IMR-90 (cell line): ENCODE measurements around the gene DPP10. TPM values are rescaled to one million over a fixed set of nuclear protein-coding genes. Genes with fewer than 3 reads are reported as not detected.

Experiments
- ATAC-seq: fragments of 200-7000 bp; cut with Tn5 transposase; 2 replicates; pipeline ENCODE4 v1.9.1; 2020; ENCODE audit warnings: low read depth, mild to moderate bottlenecking, moderate library complexity
- BruUV-seq: library from RNA; stranded (reverse); fragments of 400-500 nt; replicated peaks from 2 replicates; lab custom pipeline; 2021; lab: Mats Ljungman, UMichigan
- CTCF ChIA-PET: fragments of 300-600 bp; formaldehyde crosslinking; extraction: SDS; loops from one replicate; lab custom pipeline; 2021; ENCODE audit warnings: antibody characterized with exemption; lab: Yijun Ruan, JAX
- POLR2A ChIA-PET: fragments of 300-600 bp; sonication (Branson Sonifier 250); formaldehyde crosslinking; loops from one replicate; lab custom pipeline; 2022; ENCODE audit warnings: antibody characterized with exemption; ENCODE audit not compliant: unreplicated experiment; lab: Charles Lee
- DNase-seq: peaks from one replicate; pipeline ENCODE4 v3.0.0; 2013
- H2AFZ ChIP-seq: replicated peaks from 2 replicates; pipeline ENCODE3; 2013; ENCODE audit warnings: low read length, mild to moderate bottlenecking; ENCODE audit not compliant: poor library complexity
- H2AK5ac ChIP-seq: 2 replicates; pipeline ENCODE4 v1.6.1; 2013; ENCODE audit warnings: low read depth, low read length, inconsistent platforms
- H2AK9ac ChIP-seq: replicated peaks from 2 replicates; pipeline ENCODE3; 2013; ENCODE audit warnings: mild to moderate bottlenecking, low read depth, low read length, moderate library complexity; ENCODE audit not compliant: poor library complexity
- H2BK120ac ChIP-seq: 2 replicates; pipeline ENCODE4 v1.6.1; 2013; ENCODE audit warnings: low read depth, low read length, inconsistent platforms
- H2BK15ac ChIP-seq: 3 replicates; pipeline ENCODE4 v1.6.1; 2013; ENCODE audit warnings: low read depth, low read length, inconsistent platforms
- H2BK20ac ChIP-seq: 2 replicates; pipeline ENCODE4 v1.6.1; 2013; ENCODE audit warnings: low read depth, mild to moderate bottlenecking, inconsistent platforms, low read length, moderate library complexity
- H2BK5ac ChIP-seq: 2 replicates; pipeline ENCODE4 v1.6.1; 2013; ENCODE audit warnings: mild to moderate bottlenecking, low read depth, low read length, inconsistent platforms; ENCODE audit not compliant: poor library complexity, severe bottlenecking
- H3K14ac ChIP-seq: replicated peaks from 2 replicates; pipeline ENCODE4 v1.6.1; 2013; ENCODE audit warnings: low read depth, low read length, inconsistent platforms
- H3K18ac ChIP-seq: 2 replicates; pipeline ENCODE4 v1.6.1; 2013; ENCODE audit warnings: low read depth, low read length, control low read depth
- H3K23ac ChIP-seq: 2 replicates; pipeline ENCODE4 v1.6.1; 2013; ENCODE audit warnings: low read depth, low read length, inconsistent platforms
- H3K27ac ChIP-seq: 2 replicates; pipeline ENCODE4 v1.5.1; 2013; ENCODE audit warnings: mild to moderate bottlenecking, control low read depth, low read length; ENCODE audit not compliant: insufficient read depth
- H3K27me3 ChIP-seq: 2 replicates; pipeline ENCODE4 v1.6.1; 2013; ENCODE audit warnings: low read length; ENCODE audit not compliant: control insufficient read depth, insufficient read depth
- H3K36me3 ChIP-seq: 2 replicates; pipeline ENCODE4 v1.6.1; 2013; ENCODE audit warnings: low read length, mixed read lengths; ENCODE audit not compliant: control insufficient read depth, insufficient read depth
- H3K4ac ChIP-seq: 2 replicates; pipeline ENCODE4 v1.6.1; 2013; ENCODE audit warnings: low read depth, low read length, inconsistent platforms
- H3K4me1 ChIP-seq: 2 replicates; pipeline ENCODE4 v1.6.1; 2013; ENCODE audit warnings: low read length, mixed read lengths; ENCODE audit not compliant: control insufficient read depth, insufficient read depth
- H3K4me2 ChIP-seq: 2 replicates; pipeline ENCODE4 v1.6.1; 2013; ENCODE audit warnings: low read depth, mild to moderate bottlenecking, control low read depth, low read length, moderate library complexity
- H3K4me3 ChIP-seq: 2 replicates; pipeline ENCODE4 v1.5.1; 2013; ENCODE audit warnings: low read depth, mild to moderate bottlenecking, control low read depth, low read length, moderate library complexity; ENCODE audit not compliant: insufficient read depth
- H3K56ac ChIP-seq: 2 replicates; pipeline ENCODE4 v1.6.1; 2013; ENCODE audit warnings: low read length, inconsistent platforms; ENCODE audit not compliant: insufficient read depth; ENCODE audit errors: extremely low read depth
- H3K79me1 ChIP-seq, 2 experiments: 2 replicates each; pipeline ENCODE4 v1.6.1; 2013; ENCODE audit warnings: low read length in 2 of 2, inconsistent platforms in 1 of 2, low read depth in 1 of 2
- H3K9ac ChIP-seq: 2 replicates; pipeline ENCODE4 v1.6.1; 2013; ENCODE audit warnings: low read depth, low read length, control low read depth
- H3K9me1 ChIP-seq: 2 replicates; pipeline ENCODE4 v1.6.1; 2013; ENCODE audit warnings: low read length, inconsistent platforms; ENCODE audit not compliant: insufficient read depth
- H3K9me3 ChIP-seq: 2 replicates; pipeline ENCODE4 v1.6.1; 2013; ENCODE audit warnings: low read length; ENCODE audit not compliant: control insufficient read depth, insufficient read depth
- H4K20me1 ChIP-seq: 2 replicates; pipeline ENCODE4 v1.6.1; 2013; ENCODE audit warnings: low read length, inconsistent platforms; ENCODE audit not compliant: insufficient read depth
- H4K5ac ChIP-seq: 2 replicates; pipeline ENCODE4 v1.6.1; 2013; ENCODE audit warnings: mild to moderate bottlenecking, low read depth, low read length, control low read depth
- H4K8ac ChIP-seq, 2 experiments: 2 replicates each; pipeline ENCODE4 v1.6.1; 2013; ENCODE audit warnings: low read depth in 2 of 2, low read length in 2 of 2, control low read depth in 1 of 2, inconsistent platforms in 1 of 2
- H4K91ac ChIP-seq: 2 replicates; pipeline ENCODE4 v1.6.1; 2013; ENCODE audit warnings: low read depth, low read length, inconsistent platforms; ENCODE audit not compliant: insufficient read depth
- BHLHE40 ChIP-seq: fragments of 150-350 bp; IDR thresholded peaks from 2 replicates; pipeline ENCODE4 v1.6.1; 2016; ENCODE audit warnings: mild to moderate bottlenecking, low read depth, low read length
- CHD1 ChIP-seq: IDR thresholded peaks from 2 replicates; pipeline ENCODE4 v1.6.1; 2012; ENCODE audit warnings: low read depth, low read length, improper control_type of control experiment
- FOS ChIP-seq: fragments of 150-350 bp; IDR thresholded peaks from 2 replicates; pipeline ENCODE4 v1.6.1; 2016; ENCODE audit warnings: low read depth, low read length
- MAFK ChIP-seq: IDR thresholded peaks from 2 replicates; pipeline ENCODE4 v1.6.1; 2012; ENCODE audit warnings: low read depth, low read length, improper control_type of control experiment
- MAZ ChIP-seq: IDR thresholded peaks from 2 replicates; pipeline ENCODE4 v1.6.1; 2012; ENCODE audit warnings: low read depth, mild to moderate bottlenecking, low read length, improper control_type of control experiment, moderate library complexity, borderline replicate concordance
- NFE2L2 ChIP-seq: fragments of 150-350 bp; IDR thresholded peaks from 2 replicates; pipeline ENCODE4 v1.6.1; 2016; ENCODE audit warnings: low read depth, mild to moderate bottlenecking, low read length
- POLR2A ChIP-seq: IDR thresholded peaks from 2 replicates; pipeline ENCODE4 v1.6.1; 2012; ENCODE audit warnings: mild to moderate bottlenecking, low read depth, low read length
- RAD21 ChIP-seq: IDR thresholded peaks from 2 replicates; pipeline ENCODE4 v1.6.1; 2012; ENCODE audit warnings: low read length, improper control_type of control experiment
- RCOR1 ChIP-seq: IDR thresholded peaks from 2 replicates; pipeline ENCODE4 v1.6.1; 2012; ENCODE audit warnings: mild to moderate bottlenecking, low read length, improper control_type of control experiment; ENCODE audit not compliant: insufficient replicate concordance
- RFX5 ChIP-seq: IDR thresholded peaks from 2 replicates; pipeline ENCODE4 v1.8.0; 2012; ENCODE audit warnings: low read depth, mild to moderate bottlenecking, low read length, moderate library complexity
- SMC3 ChIP-seq: fragments of 150-350 bp; IDR thresholded peaks from 2 replicates; pipeline ENCODE4 v1.6.1; 2016; ENCODE audit warnings: low read depth, mild to moderate bottlenecking, antibody characterized with exemption, low read length, moderate library complexity
- WGBS, 2 experiments: methylation state at CpG; one replicate each; pipeline versions ENCODE4 v1.1.5 to v1.1.7; 2013; ENCODE audit warnings: missing lambda C conversion rate in 2 of 2; ENCODE audit not compliant: insufficient read length in 1 of 2; ENCODE audit errors: extremely low coverage in 2 of 2; 5-methylcytosine and 5-hydroxymethylcytosine counted together
- dilution Hi-C: fragments of 300-500 bp; cut with HindIII; formaldehyde crosslinking; loops from one replicate; pipeline ENCODE4 v1.14.3; 2018; ENCODE audit warnings: low sequenced_read_pairs; ENCODE audit not compliant: unreplicated experiment
- in situ Hi-C: fragments of 300-500 bp; cut with MboI; formaldehyde crosslinking; loops from 3 replicates; pipeline ENCODE4 v1.14.3; 2019; ENCODE audit warnings: low sequenced_read_pairs, inconsistent platforms, mixed read lengths
- intact Hi-C: fragments of 100-400 bp; cut with micrococcal nuclease; formaldehyde crosslinking; loops from 2 replicates; pipeline ENCODE4 v1.10.0; 2022
- polyA plus RNA-seq, 3 experiments: library from polyadenylated mRNA; depleted of rRNA; stranded (reverse); fragments of >200 nt; gene quantifications; 2 replicates each; pipeline ENCODE4 v1.2.3, GENCODE V29; 2012; ENCODE audit warnings: low replicate concordance in 1 of 3
- total RNA-seq: library from RNA; depleted of rRNA; stranded (reverse); fragments of >200 nt; gene quantifications from 2 replicates; pipeline ENCODE4 v1.2.3, GENCODE V29; 2012
- TF ChIP-seq, protein P1 (sequence below): fragments of 150-350 bp; IDR thresholded peaks from 2 replicates; pipeline ENCODE4 v1.6.1; 2017; ENCODE audit warnings: mild to moderate bottlenecking, antibody characterized with exemption, low read length, low read depth
- TF ChIP-seq, protein P2 (sequence below): conservative IDR thresholded peaks from 2 replicates; pipeline ENCODE4 v1.5.1; 2012; ENCODE audit warnings: mild to moderate bottlenecking, low read depth, low read length, improper control_type of control experiment
- TF ChIP-seq, protein P3 (sequence below): fragments of 150-350 bp; IDR thresholded peaks from 2 replicates; pipeline ENCODE4 v1.6.1; 2016; ENCODE audit warnings: low read depth, mild to moderate bottlenecking, low read length, moderate library complexity, borderline replicate concordance

DPP10 gene
- total and polyA plus RNA-seq, 2 of the 4 experiments (the other 2 are of a cell fraction): not detected

DNA sequence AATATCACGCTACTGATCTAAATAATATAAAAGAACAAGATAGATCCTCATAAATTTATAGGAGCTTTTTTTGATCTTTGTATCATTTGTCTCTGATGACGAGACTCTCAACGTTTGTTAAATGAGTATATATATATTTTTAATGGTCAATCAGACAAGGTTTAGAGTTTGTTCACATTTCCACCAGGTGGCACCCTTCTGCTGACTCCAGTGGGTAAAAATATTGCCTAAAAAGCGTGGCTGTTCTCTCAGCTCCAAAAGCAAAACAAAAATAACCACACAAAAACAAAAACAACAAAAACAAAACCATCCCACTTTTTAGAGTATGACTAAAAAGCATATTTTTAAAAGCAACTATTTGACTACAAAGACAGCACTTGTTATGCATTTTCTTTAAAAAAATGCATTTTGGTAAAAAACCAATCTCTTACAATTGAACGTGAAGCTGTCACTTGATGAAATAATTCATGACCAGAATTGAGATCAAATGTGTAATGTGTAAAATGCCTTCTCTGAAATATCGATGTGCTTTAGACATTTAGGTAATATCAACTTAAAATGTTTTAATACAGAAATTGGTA, 723.2 kb downstream of the DPP10 start:
- WGBS, 2 experiments: no CpG with 5 or more reads among the region's 6 CpGs
- no peak overlapping the region for H2BK5ac ChIP-seq
- ChIA-PET CTCF (interaction anchor here (0.9 kb wide), 1 partner anchor 9 kb away, joined by 4 read pairs; no protein-coding TSS in a partner anchor), POLR2A (no interaction called here)
- intact Hi-C loops: no loop called here
- H4K91ac ChIP-seq: no peak overlapping the region
- no peak overlapping the region for H4K5ac ChIP-seq
- no peaks in the 10 kb centered on the region for H3K4me1 ChIP-seq
- H3K36me3 ChIP-seq: no peaks in the 10 kb centered on the region
- H3K79me1 ChIP-seq: no peaks in the 10 kb centered on the region
- no peak overlapping the region for H3K27ac ChIP-seq
- in situ Hi-C loops: no loop called here
- no peak overlapping the region for H3K9ac ChIP-seq
- no peak overlapping the region for H2AFZ ChIP-seq
- no peak overlapping the region for H3K14ac ChIP-seq
- no peak overlapping the region for H3K4me2 ChIP-seq
- no peak overlapping the region for H2AK5ac ChIP-seq
- no peaks in the 10 kb centered on the region for H3K27me3 ChIP-seq
- no peak overlapping the region for H4K8ac ChIP-seq
- no peak overlapping the region for H2BK15ac ChIP-seq
- no peaks in the 10 kb centered on the region for H3K9me3 ChIP-seq
- no peaks in the 10 kb centered on the region for H3K9me1 ChIP-seq
- H3K18ac ChIP-seq: no peak overlapping the region
- DNase-seq: peak; percentile 12
- no peaks in the 10 kb centered on the region for H4K20me1 ChIP-seq
- H2BK20ac ChIP-seq: no peak overlapping the region
- BruUV-seq: no TSS peak
- H2AK9ac ChIP-seq: no peak overlapping the region
- no peak for TF ChIP-seq BHLHE40
- TF ChIP-seq CHD1: no peak
- TF ChIP-seq, protein P1, sequence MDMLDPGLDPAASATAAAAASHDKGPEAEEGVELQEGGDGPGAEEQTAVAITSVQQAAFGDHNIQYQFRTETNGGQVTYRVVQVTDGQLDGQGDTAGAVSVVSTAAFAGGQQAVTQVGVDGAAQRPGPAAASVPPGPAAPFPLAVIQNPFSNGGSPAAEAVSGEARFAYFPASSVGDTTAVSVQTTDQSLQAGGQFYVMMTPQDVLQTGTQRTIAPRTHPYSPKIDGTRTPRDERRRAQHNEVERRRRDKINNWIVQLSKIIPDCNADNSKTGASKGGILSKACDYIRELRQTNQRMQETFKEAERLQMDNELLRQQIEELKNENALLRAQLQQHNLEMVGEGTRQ: no peak
- TF ChIP-seq FOS: no peak
- no peak for TF ChIP-seq NFE2L2
- no peak for TF ChIP-seq RFX5
- no peak for TF ChIP-seq RCOR1
- peak; percentile 43 for TF ChIP-seq SMC3
- TF ChIP-seq MAZ: no peak
- TF ChIP-seq MAFK: no peak
- no peak for TF ChIP-seq RAD21
- TF ChIP-seq, protein P2, sequence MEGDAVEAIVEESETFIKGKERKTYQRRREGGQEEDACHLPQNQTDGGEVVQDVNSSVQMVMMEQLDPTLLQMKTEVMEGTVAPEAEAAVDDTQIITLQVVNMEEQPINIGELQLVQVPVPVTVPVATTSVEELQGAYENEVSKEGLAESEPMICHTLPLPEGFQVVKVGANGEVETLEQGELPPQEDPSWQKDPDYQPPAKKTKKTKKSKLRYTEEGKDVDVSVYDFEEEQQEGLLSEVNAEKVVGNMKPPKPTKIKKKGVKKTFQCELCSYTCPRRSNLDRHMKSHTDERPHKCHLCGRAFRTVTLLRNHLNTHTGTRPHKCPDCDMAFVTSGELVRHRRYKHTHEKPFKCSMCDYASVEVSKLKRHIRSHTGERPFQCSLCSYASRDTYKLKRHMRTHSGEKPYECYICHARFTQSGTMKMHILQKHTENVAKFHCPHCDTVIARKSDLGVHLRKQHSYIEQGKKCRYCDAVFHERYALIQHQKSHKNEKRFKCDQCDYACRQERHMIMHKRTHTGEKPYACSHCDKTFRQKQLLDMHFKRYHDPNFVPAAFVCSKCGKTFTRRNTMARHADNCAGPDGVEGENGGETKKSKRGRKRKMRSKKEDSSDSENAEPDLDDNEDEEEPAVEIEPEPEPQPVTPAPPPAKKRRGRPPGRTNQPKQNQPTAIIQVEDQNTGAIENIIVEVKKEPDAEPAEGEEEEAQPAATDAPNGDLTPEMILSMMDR: peak; percentile 48
- TF ChIP-seq, protein P3, sequence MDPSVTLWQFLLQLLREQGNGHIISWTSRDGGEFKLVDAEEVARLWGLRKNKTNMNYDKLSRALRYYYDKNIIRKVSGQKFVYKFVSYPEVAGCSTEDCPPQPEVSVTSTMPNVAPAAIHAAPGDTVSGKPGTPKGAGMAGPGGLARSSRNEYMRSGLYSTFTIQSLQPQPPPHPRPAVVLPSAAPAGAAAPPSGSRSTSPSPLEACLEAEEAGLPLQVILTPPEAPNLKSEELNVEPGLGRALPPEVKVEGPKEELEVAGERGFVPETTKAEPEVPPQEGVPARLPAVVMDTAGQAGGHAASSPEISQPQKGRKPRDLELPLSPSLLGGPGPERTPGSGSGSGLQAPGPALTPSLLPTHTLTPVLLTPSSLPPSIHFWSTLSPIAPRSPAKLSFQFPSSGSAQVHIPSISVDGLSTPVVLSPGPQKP: no peak
- TF ChIP-seq POLR2A: no peak
- H3K23ac ChIP-seq: no peak overlapping the region
- H3K56ac ChIP-seq: no peak overlapping the region
- H3K4ac ChIP-seq: no peak overlapping the region
- no peak for ATAC-seq
- dilution Hi-C loops: no loop called here
- H2BK120ac ChIP-seq: no peak overlapping the region
- no peak overlapping the region for H3K4me3 ChIP-seq
